Inflammatory macrophage treated with lipopolysaccharide for 4 hours (primary cell): ENCODE results near the gene CMIP.

Experiments used
- DNase-seq: peaks from one replicate; pipeline ENCODE4 v3.0.0-alpha.2; 2020

CMIP gene

GRCh38 chr16:81539759-81540472 is 95.3 kb downstream of the CMIP start:
- DNase-seq, result no peak

DNA sequence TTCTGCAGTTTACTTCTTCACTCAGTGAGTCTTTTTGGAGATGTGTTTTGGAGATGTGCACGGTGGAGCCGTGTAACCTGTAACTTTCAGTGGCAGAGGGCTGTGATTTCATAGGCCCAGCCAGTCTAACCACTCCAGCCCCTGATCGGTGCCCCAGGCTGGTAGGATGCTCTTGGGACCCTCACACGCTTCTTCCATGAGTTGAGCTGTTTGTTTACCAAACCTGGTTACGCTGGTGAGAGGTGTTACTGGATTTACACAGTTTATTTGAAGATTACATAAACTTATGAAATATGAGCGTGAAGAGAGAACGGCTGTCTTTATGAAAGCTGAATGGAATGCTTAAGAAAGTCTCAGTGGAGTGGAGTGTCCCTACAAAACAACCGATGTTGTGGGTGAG is 96.7 kb downstream of the CMIP start:
- no peak for DNase-seq

GRCh38 chr16:81542609-81543570 is 98.3 kb downstream of the CMIP start:
- DNase-seq, result no peak

GRCh38 chr16:81543571-81543970 is 99.0 kb downstream of the CMIP start:
- no peak for DNase-seq

- DNase-seq, result peak; percentile 40
Observed at GRCh38 chr16:81544261-81544660, 99.7 kb downstream of the CMIP start.

DNA sequence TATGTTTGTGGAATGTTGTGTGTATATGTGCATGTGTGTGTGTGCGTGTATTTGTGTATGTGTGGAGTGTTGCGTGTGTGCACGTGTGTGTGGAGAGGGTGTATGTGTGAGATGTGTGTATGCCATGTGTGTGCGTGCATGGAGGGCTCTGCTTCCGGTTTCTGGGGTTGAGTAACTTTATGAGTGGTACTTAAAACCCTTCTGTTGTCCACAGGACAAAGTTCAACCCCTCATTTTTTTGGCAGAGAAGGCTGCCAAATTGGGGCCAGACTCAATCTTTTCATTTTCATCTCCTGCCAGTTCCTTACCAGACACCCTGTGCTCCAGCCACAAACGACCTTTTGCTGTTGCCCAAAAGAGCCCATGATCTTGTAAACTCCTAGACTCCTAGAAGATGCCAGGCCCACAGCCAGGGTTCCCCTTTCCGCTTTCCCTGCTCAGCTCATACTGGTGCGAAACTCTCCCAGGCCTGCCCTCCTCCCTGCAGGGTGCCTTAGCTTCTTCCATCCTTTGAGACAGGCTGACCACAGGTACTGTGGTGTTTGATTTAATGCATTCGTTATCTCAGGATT is 100.2 kb downstream of the CMIP start:
- DNase-seq, result peak; percentile 39

- DNase-seq, result no peak
Observed at GRCh38 chr16:81545470-81546250, 101.1 kb downstream of the CMIP start.

- DNase-seq, result no peak
Observed at GRCh38 chr16:81546781-81547180, 102.2 kb downstream of the CMIP start.

DNA sequence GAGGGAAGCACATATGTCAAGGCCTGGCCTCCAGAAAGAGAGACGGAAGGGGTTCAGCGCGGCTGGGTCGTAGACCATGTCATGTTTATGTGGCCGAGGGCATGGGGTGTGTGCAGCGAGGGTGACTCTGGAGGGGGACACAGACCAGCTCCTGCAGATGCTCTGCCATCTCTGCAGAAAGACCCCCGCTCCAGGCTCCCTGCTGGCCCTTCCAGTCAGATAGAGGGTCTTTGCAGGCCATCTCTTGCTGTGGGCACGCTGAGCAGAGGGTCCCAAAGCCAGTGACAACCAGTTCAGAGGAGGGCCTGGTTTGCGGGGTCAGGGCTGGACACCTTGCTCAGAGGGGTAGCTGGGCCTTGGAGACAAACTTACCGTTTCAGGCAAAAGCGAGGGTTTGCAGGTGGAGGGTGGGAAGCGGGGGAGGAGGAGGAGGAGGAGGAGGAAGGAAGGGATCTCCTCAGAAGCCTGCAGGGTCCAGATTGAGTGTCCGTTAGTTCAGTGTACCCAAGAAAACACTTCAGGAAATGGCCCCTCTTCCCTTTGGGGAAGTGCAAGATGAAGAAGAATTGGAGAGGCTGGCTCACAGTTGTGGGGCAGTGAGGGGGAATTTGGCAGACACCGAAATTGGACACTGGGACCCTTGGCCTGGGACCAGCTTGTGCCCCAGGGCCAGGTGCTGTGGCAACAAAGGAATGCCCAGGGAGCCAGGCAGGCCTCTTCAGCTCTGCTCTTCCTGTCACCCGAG is 102.8 kb downstream of the CMIP start:
- peak; percentile 33 for DNase-seq

DNA sequence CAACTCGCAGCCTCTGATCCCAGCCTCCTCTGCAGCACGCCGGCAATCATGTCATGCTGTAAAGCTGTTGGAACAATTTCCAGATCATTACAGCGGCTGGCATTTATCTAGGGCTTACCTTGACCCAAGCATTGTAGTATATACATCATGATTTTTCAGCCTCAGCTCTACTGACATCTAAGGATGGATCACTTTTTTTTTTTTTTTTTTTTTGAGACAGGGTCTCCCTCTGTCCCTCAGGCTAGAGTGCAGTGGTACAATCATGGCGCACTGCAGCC is 103.3 kb downstream of the CMIP start:
- DNase-seq, result no peak

DNA sequence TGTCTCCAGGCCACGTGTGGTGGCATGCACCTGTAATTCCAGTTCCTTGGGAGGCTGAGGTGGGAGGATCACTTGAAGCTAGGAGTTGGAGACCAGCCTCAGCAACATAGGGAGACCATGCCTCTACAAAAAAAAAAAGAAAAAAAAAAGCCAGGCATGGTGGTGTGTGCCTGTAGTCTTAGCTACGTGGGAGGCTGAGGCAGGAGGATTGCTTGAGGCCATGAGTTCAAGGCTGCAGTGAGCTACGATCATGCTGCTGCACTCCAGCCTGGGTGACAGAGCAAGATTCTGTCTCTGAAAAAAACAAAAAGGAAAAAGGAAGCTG is 103.9 kb downstream of the CMIP start:
- DNase-seq, result peak; percentile 71

DNA sequence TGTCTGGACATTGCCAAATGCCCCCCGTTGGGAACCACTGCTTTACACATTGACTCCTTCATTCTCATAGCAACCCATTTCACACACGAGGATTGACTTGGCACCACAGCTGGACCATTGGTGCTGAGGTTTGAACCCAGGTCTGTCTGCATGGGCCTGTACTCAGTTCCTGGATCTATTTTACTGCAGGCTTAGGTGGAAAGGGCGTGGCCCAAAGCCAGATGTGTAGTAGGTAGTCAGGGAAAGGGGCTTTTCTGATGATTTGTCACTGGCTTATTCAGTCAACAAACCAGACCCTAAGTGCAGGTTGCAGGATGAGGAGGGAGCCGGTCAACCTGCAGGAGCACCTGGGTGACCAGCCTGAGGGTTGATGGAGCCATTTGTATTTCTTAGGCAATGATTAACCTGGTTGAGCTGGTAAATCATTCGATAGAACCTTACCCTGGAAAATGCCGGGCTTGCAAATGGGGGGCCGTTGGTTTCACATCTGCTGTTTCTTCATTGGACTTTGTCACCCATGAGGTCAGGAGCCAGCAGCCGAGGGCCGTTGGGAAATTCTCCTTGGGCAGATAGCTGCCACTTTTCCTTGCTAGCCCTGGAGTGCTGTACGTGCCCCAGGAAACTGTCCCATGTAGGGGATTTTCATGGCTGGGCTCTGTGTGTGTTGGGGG is 104.4 kb downstream of the CMIP start:
- DNase-seq, result peak; percentile 71

- DNase-seq, result no peak
Observed at GRCh38 chr16:81549547-81550431, 105.2 kb downstream of the CMIP start.

GRCh38 chr16:81550432-81550808 is 105.8 kb downstream of the CMIP start:
- no peak for DNase-seq

DNA sequence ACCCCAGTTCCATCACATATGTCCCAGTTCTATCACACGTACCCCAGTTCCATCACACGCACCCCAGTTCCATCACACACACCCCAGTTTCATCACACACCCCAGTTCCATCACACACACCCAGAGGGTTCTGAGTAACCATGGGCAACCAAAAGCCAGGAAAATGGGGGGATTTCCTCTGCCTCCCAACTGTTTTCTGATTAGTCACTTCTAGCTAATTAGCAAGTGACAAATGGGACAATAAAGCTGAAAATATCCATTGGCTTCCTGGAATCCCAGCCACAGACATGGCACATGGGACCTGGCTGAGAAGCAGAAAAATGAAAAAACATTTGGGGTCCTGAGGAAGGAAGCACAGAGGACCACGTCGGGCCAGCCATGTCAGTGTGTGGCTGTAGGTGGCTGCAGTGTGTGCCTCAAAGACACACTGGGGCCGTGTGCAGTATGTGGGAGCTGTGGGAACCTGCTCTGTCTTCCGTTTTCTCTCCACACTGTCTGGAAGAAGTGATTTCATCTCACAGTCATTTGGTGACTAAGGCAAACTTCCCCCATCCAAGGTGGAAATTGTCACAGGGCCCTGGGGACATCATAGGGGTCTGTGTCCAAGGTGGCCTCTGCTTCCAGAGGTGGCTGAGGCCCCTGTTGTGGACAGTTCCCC is 106.7 kb downstream of the CMIP start:
- peak; percentile 92 for DNase-seq

DNA sequence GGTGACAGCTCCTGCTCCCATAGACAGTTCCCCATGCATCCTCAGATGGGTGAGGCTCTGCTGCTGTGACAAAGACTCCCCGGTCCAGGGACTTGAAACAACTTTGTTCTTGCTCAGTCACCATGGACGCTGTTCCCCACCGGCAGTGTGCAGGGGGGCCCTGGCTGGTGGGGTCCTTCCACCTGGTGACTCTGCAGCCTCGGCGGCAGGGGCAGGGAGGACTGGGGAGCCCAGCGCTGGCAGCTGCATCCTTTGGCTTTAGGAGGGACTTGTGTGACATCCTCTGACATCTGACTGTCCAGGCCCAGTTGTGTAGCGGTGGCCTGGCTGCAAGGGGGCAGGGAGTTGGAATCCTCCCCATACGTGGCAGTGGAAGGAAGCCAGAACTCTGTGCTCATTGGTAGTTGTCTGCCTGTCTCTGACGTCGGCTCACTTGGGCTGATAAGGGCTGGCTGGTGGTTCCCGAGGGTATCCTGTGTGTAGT is 107.3 kb downstream of the CMIP start:
- peak; percentile 15 for DNase-seq

- no peak for DNase-seq
Observed at GRCh38 chr16:81552743-81553079, 108.1 kb downstream of the CMIP start.

DNA sequence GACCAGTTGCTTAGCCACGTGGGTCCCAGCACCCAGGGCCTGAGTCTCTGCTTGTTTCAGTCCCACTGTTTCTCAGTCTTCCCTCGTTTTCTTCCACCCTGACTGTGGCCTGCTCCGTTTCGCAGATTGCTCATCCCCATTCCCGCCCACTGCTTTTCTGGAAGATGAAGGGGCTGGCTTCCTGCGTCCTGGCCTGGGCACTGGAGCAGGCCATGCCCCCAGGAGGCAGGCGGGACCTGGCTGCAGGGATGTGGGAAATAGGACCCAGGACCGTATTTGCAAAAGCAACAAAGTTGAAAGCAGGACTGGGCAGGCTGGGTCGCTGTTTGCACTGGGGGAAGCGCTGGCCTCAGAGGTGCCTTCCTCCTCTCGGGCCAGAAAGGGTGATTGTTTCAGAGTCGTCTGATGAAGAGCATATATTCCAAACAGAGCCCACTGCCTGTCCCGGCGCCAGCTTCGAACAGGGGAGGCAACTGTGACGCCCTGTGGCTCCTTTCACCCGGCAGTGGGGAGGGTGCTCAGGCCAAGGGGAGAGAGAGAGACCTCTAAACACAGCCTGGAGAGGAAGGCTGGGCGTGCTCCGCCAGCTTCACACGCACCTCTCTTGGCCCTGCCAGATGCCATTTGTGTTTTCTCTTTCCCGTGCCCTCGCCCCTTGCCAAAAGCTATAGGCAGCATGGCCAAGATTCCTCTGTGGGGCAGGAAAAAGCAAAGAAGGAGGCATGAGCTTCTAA is 108.6 kb downstream of the CMIP start:
- DNase-seq, result no peak

DNA sequence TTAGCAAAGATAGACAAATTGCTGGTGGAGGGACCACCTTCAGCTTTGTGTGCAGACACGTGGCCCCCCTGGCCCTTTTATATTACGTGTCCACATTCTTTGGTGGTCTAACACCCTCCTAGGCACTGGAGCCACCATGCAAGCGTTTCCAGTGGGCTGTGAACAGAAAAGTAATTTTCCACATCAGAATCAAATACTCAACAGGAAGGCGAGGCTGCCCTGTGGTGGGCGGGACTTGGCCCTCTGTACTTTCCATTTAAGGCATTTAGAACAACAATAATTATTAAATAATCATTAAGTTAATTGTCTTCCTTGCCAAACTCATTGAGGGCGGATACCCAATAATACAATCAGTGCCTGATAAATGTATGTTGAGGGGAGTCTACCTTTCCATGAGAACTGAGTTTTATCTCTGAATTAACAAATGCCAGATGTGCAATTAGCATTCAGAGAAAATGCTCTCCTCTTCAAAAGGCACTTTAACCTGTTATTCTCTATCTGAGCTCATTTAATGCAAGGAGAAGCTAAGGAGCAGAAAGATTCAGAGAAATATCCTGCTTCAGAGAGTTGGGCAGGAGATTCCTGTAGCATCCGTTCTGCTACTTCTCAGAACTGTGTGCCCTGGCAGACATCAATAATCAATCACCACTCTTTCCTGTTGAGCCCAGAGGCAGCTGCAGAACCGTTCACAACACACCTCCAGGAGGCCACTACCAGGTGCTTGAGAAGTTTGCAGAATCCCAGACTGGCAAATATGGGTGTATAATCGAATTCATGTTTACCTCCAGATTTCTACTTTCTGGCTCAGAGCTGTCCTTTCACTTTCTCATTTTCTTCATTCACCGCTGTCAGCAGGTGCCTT is 109.4 kb downstream of the CMIP start:
- DNase-seq, result no peak
